Uterus (tissue), 4 donors: Measurements from ENCODE around the gene CGNL1. TPM values are rescaled to one million over a fixed set of nuclear protein-coding genes. Genes with fewer than 3 reads are reported as not detected.

ENCODE experiments used
- DNase-seq, 2 donors: peaks; one replicate each; pipeline ENCODE4 v3.0.0-alpha.2; 2019 to 2020
- H3K27ac ChIP-seq, 2 donors: fragments of 200-600 bp; sonication (generic); 1 replicate in 1 of 2; 2 replicates in 1 of 2; pipeline ENCODE4 v1.5.1; 2016 to 2018
- H3K27me3 ChIP-seq, 2 donors: fragments of 200-600 bp; sonication (generic); one replicate each; pipeline ENCODE4 v1.5.1; 2018 to 2019; ENCODE audit warnings: control low read depth in 1 of 2
- H3K36me3 ChIP-seq, 2 donors: fragments of 200-600 bp; sonication (generic); one replicate each; pipeline ENCODE4 v1.5.1; 2019; ENCODE audit warnings: control low read depth in 1 of 2
- H3K4me1 ChIP-seq, 2 donors: fragments of 200-600 bp; sonication (generic); one replicate each; pipeline ENCODE4 v1.5.1; 2018 to 2019; ENCODE audit warnings: control low read depth in 1 of 2
- H3K4me3 ChIP-seq, 2 donors: fragments of 200-600 bp; sonication (generic); 1 replicate in 1 of 2; 2 replicates in 1 of 2; pipeline ENCODE4 v1.5.1; 2018 to 2019; ENCODE audit warnings: mild to moderate bottlenecking in 1 of 2
- H3K9me3 ChIP-seq, 2 donors: fragments of 200-600 bp; sonication (generic); one replicate each; pipeline ENCODE4 v1.5.1; 2019; ENCODE audit warnings: control low read depth in 1 of 2
- CTCF ChIP-seq, 4 experiments: fragments of 200-600 bp in 2 of 4; fragments of 450-650 bp in 2 of 4; sonication (generic) in 2 of 4; IDR thresholded peaks; one replicate each; pipeline ENCODE4 v1.5.1; 2016 to 2019; ENCODE audit warnings: antibody characterized with exemption in 4 of 4, mild to moderate bottlenecking in 2 of 4, moderate library complexity in 1 of 4
- POLR2A ChIP-seq, 2 donors: fragments of 450-650 bp; IDR thresholded peaks; one replicate each; pipeline ENCODE4 v1.6.1; 2016; ENCODE audit warnings: antibody characterized with exemption in 2 of 2, mild to moderate bottlenecking in 1 of 2, moderate library complexity in 1 of 2
- intact Hi-C: fragments of 100-400 bp; cut with DNase I; formaldehyde crosslinking; loops from one replicate; pipeline ENCODE4 v1.15.1; 2023; ENCODE audit warnings: low total_unique reads
- total RNA-seq, 4 donors: library from RNA; depleted of rRNA in 3 of 4; stranded (reverse); fragments of >200 nt in 3 of 4; gene quantifications; one replicate each; pipeline versions ENCODE4 v1.1.0 to v1.2.4, GENCODE V29; 2014 to 2023
- donor health status: DM: yes; HTN: yes; CAD: no.

CGNL1 gene
- total RNA-seq, 4 donors from 2014 or later: 15.1 to 74.4 (median 31.7) TPM

DNA sequence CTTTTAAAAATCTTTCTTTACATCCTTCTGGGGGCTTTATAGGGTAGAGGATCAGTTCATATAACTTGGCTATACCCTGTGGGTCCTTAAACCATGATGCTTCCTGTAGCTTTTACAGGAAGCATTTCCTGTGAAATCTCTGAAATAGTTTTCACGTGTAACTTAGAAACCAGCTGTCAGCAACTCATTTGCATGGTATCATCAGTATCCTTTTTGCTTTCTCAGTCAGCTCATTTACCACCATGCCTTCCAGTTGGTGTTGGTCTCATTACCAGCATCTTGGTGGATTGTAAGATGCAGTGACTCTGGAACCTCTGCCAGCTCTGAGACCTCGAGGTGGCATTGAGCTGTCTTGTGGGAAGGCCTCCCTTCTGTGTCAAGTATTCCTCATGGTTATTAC lies 118.7 kb downstream of the CGNL1 start:
- Histone ChIP-seq H3K27ac (no peak overlapping the region), H3K4me3 (no peak overlapping the region), H3K4me1 (no peaks in the 10 kb centered on the region), H3K9me3 (no peaks in the 10 kb centered on the region), H3K36me3 (no peaks in the 10 kb centered on the region), H3K27me3 (no peaks in the 10 kb centered on the region)
- intact Hi-C loops: no loop called here
- DNase-seq: no peak
- TF ChIP-seq CTCF (IDR thresholded peaks at IDR 0.05) (no peak), POLR2A (IDR thresholded peaks at IDR 0.05) (no peak)

DNA sequence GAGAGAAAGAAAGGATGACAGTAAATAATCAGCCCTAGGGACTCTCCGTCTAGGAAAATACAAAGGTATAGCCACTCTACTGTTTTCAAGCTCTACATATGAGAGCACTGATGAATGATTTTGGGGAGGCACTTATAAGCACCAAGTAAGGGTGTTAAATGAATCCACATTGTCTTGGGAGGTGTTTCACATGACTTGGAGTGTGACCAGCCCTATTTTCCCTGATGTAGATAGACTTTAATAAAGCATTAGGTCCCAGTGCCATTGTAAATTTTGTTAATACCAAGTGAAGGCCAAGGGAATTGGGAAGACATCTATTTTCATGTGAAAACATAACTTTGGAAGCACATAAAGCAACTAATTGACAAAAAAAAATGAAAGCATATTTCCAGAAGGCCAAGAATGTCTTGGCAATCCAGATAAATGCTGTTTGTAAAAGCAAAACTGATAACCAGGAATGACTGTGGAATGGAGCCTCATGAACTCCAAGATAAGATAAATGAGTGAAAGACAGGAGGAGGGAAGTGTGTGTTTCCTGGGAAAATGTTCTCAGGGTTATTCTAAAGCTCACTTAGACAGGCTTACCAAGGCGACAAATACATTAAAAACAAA lies 119.4 kb downstream of the CGNL1 start:
- intact Hi-C loops: no loop called here
- H3K4me1 ChIP-seq: no peaks in the 10 kb centered on the region
- no peaks in the 10 kb centered on the region for H3K27me3 ChIP-seq
- H3K36me3 ChIP-seq: no peaks in the 10 kb centered on the region
- H3K27ac ChIP-seq: no peak overlapping the region
- no peak for DNase-seq
- TF ChIP-seq CTCF (IDR thresholded peaks at IDR 0.05): no peak
- TF ChIP-seq POLR2A (IDR thresholded peaks at IDR 0.05): no peak
- H3K9me3 ChIP-seq: no peaks in the 10 kb centered on the region
- H3K4me3 ChIP-seq: no peak overlapping the region

- DNase-seq: no peak
- no peaks in the 10 kb centered on the region for H3K9me3 ChIP-seq
- intact Hi-C loops: no loop called here
- no peaks in the 10 kb centered on the region for H3K27me3 ChIP-seq
- H3K4me3 ChIP-seq: no peak overlapping the region
- no peak for TF ChIP-seq CTCF (IDR thresholded peaks at IDR 0.05)
- no peak for TF ChIP-seq POLR2A (IDR thresholded peaks at IDR 0.05)
- H3K36me3 ChIP-seq: no peaks in the 10 kb centered on the region
- no peak overlapping the region for H3K27ac ChIP-seq
- H3K4me1 ChIP-seq: no peaks in the 10 kb centered on the region
These were observed 120.3 kb downstream of the CGNL1 start for GRCh38 chr15:57496594-57496945.

DNA sequence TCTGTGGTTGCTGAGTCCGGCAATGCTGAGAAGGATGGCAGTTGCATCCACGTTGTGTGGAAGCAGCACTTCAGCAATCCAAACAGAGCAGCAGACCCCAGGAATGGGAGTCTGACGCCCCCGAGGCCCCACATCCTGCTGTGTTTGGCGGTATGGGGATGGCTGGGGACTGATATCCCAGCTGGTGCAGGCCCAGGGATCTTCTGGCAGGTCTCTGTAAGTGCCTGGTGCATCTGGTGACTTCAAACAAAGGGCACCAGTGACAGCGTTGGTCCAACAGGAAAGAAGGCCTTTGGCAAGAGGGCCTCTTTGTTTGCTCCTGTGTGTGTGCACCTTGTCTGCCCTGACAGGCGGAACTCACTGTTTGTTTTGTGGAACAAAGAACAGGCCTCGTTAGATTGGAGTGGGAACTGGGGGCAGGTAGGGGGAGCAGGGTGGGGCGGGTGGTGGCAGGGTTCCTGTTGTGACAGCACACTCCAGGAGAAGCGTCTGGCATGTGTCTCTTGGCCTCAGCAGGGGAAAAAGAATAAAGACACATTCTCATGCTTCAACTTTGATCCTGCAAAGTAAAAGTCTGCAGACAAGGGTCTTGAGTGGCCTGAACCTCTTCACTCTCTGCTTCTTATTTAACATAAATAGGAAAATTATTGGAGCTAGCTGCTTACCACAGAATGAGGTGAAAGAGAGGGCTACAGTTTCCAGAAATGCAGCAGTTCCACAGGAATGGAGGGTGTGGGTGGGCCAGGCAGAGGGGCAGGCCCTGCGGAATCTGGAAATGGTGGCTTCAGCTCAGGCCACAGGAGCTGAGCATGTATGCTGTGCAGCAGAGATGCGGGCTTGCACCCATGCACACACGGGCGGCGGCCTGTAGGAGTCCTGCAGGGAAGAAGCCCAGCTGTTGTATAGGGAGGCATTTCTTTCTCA lies 120.9 kb downstream of the CGNL1 start:
- no peak overlapping the region for H3K4me3 ChIP-seq
- TF ChIP-seq CTCF (IDR thresholded peaks at IDR 0.05) (no peak), POLR2A (IDR thresholded peaks at IDR 0.05) (no peak)
- DNase-seq: no peak
- H3K4me1 ChIP-seq: no peaks in the 10 kb centered on the region
- H3K27me3 ChIP-seq: no peaks in the 10 kb centered on the region
- H3K27ac ChIP-seq: no peak overlapping the region
- H3K36me3 ChIP-seq: no peaks in the 10 kb centered on the region
- H3K9me3 ChIP-seq: no peaks in the 10 kb centered on the region
- intact Hi-C loops: no loop called here

- Histone ChIP-seq H3K36me3 (no peaks in the 10 kb centered on the region), H3K4me3 (no peak overlapping the region), H3K4me1 (no peaks in the 10 kb centered on the region), H3K27me3 (no peaks in the 10 kb centered on the region), H3K27ac (no peak overlapping the region), H3K9me3 (no peaks in the 10 kb centered on the region)
- intact Hi-C loops: no loop called here
- no peak for DNase-seq
- TF ChIP-seq CTCF (IDR thresholded peaks at IDR 0.05) (no peak), POLR2A (IDR thresholded peaks at IDR 0.05) (no peak)
These were observed 124.0 kb downstream of the CGNL1 start for GRCh38 chr15:57500256-57500655.
